ENCODE data around the gene C6orf136. TPM values are rescaled to one million over a fixed set of nuclear protein-coding genes. Genes with fewer than 3 reads are reported as not detected.
"Not testable (repeated sequence)": the region's sequence is repeated elsewhere in the genome, so short reads cannot be mapped to it uniquely, and the experiment has no call there.

Gene C6orf136
- total RNA-seq, 1 experiment from 2014 or later = 34.8 TPM

- BruUV-seq (replicated peaks); H4K20me1 ChIP-seq (ENCODE audit: insufficient read depth); H3K9ac ChIP-seq (ENCODE audit: low read length); H2AFZ ChIP-seq (ENCODE audit: low read depth, low read length, poor library complexity, severe bottlenecking); H3K9me3 ChIP-seq (ENCODE audit: control insufficient read depth in 1 of 2, insufficient read depth in 1 of 2, low read depth in 1 of 2, low read length in 2 of 2); H3K4me2 ChIP-seq (ENCODE audit: low read length); H3K4me3 ChIP-seq (replicated peaks in 1 of 2; ENCODE audit: low read depth in 1 of 2, low read length in 2 of 2); H3K79me2 ChIP-seq (ENCODE audit: insufficient read depth, low read length); H3K27me3 ChIP-seq (ENCODE audit: insufficient read depth, low read length); H3K9me2 ChIP-seq (ENCODE audit: insufficient read depth): not testable (repeated sequence)
- POLR2A ChIA-PET = interaction anchor here (0.6 to 4.2 kb wide), 12 partner anchors 8 to 517 kb away, joined by 3 to 28 read pairs (median 4); partner anchors contain the start of genes ABCF1, MDC1 and PSORS1C1
- peaks cover 9 to 27% of the 10 kb centered on the region in 2 experiments for H3K36me3 ChIP-seq (ENCODE audit: control insufficient read depth in 1 of 2, insufficient read depth in 2 of 2, low read length in 2 of 2)
- DNase-seq (ENCODE audit: low read depth, low spot score) (peak; percentile 66), ATAC-seq (peak; percentile 84)
- peak; percentile 41; the same call in 1 of the 2 replicates for TF ChIP-seq ZFX (IDR thresholded peaks at IDR 0.05)
- peak; percentile 35; the same call in 1 of the 2 replicates for TF ChIP-seq POLR2AphosphoS5 (IDR thresholded peaks at IDR 0.05; ENCODE audit: low read depth, low read length)
- TF ChIP-seq EGR1 (IDR thresholded peaks at IDR 0.05; ENCODE audit: low read depth) = peak; percentile 48; the same call in 1 of the 2 replicates
- peak; percentile 68 to 80 (median 77) for TF ChIP-seq CTCF (IDR thresholded peaks at IDR 0.05 in 2 of 3, conservative IDR thresholded peaks at IDR 0.05 in 1 of 3; ENCODE audit: borderline replicate concordance in 1 of 3, insufficient read depth in 1 of 3, low read depth in 2 of 3, low read length in 2 of 3)
- TF ChIP-seq RAD21 (IDR thresholded peaks at IDR 0.05; ENCODE audit: low read depth) = peak; percentile 62
- H3K4me1 ChIP-seq (ENCODE audit: control insufficient read depth in 1 of 2, insufficient read depth in 2 of 2, low read length in 2 of 2) = peaks cover 0 to 14% of the 10 kb centered on the region in 2 experiments; a peak in 2 of 4 replicates
- intact Hi-C loops (cut with micrococcal nuclease) = loop anchor here (1.0 to 5.0 kb wide), 3 partner anchors 56 to 135 kb away; no protein-coding TSS in a partner anchor
- CTCF ChIA-PET = interaction anchor here (0.8 to 3.5 kb wide), 12 partner anchors 10 to 144 kb away, joined by 3 to 21 read pairs (median 4); partner anchors contain the start of genes ABCF1 and PRR3
- RAD21 ChIA-PET (ENCODE audit: low non-redundant PET in 1 of 2, low total read pairs in 2 of 2, uncharacterized antibody in 2 of 2, unreplicated experiment in 2 of 2) = interaction anchor here (0.6 to 1.4 kb wide), 4 partner anchors 75 to 133 kb away, joined by 3 read pairs; partner anchors contain the start of gene DHX16 (in 1 of the 2)
- 0 out of 2 replicates have a peak overlapping the region, but pooled peaks have one; percentile 2 for H3K27ac ChIP-seq (ENCODE audit: low read depth, low read length)
Observed at GRCh38 chr6:30597315-30598144, 49.4 kb upstream of the C6orf136 start.
